Trophoblast cell (in vitro differentiated cells and primary cell): ENCODE results near the gene TXK.

Experiments
- DNase-seq, 2 donors: peaks; one replicate each; pipeline ENCODE4 v3.0.0-alpha.2; 2016
- H2AFZ ChIP-seq: 2 replicates; pipeline ENCODE4 v1.6.1; 2013; ENCODE audit warnings: low read length, moderate library complexity, mild to moderate bottlenecking; ENCODE audit not compliant: insufficient read depth, poor library complexity
- H2AK5ac ChIP-seq: 2 replicates; pipeline ENCODE4 v1.6.1; 2013; ENCODE audit warnings: mild to moderate bottlenecking, low read length
- H2BK120ac ChIP-seq: 2 replicates; pipeline ENCODE4 v1.6.1; 2013; ENCODE audit warnings: low read length, mild to moderate bottlenecking, moderate library complexity; ENCODE audit not compliant: insufficient read depth, poor library complexity
- H2BK12ac ChIP-seq: 2 replicates; pipeline ENCODE4 v1.6.1; 2013; ENCODE audit warnings: mild to moderate bottlenecking, low read length, moderate library complexity
- H2BK5ac ChIP-seq: 2 replicates; pipeline ENCODE4 v1.6.1; 2013; ENCODE audit warnings: low read length, low read depth, moderate library complexity, mild to moderate bottlenecking; ENCODE audit not compliant: poor library complexity
- H3K14ac ChIP-seq: 2 replicates; pipeline ENCODE4 v1.6.1; 2013; ENCODE audit warnings: mild to moderate bottlenecking, low read length
- H3K18ac ChIP-seq: 2 replicates; pipeline ENCODE4 v1.6.1; 2013; ENCODE audit warnings: mild to moderate bottlenecking, low read length
- H3K23ac ChIP-seq: 2 replicates; pipeline ENCODE4 v1.6.1; 2013; ENCODE audit warnings: low read length
- H3K27ac ChIP-seq: 2 replicates; pipeline ENCODE4 v1.5.1; 2013; ENCODE audit warnings: low read depth, mild to moderate bottlenecking, inconsistent platforms, low read length, moderate library complexity
- H3K27me3 ChIP-seq: 2 replicates; pipeline ENCODE4 v1.6.1; 2013; ENCODE audit warnings: inconsistent platforms, mild to moderate bottlenecking, low read length, moderate library complexity; ENCODE audit not compliant: insufficient read depth
- H3K36me3 ChIP-seq, 2 experiments: 1 replicate in 1 of 2; 2 replicates in 1 of 2; pipeline ENCODE4 v1.6.1; 2013; ENCODE audit warnings: low read length in 2 of 2, mild to moderate bottlenecking in 2 of 2, moderate library complexity in 1 of 2; ENCODE audit not compliant: insufficient read depth in 2 of 2, control insufficient read depth in 1 of 2
- H3K4ac ChIP-seq: 2 replicates; pipeline ENCODE4 v1.6.1; 2013; ENCODE audit warnings: low read depth, mild to moderate bottlenecking, low read length, moderate library complexity
- H3K4me1 ChIP-seq, 2 experiments: 1 replicate in 1 of 2; 2 replicates in 1 of 2; pipeline ENCODE4 v1.6.1; 2013; ENCODE audit warnings: low read length in 2 of 2, mild to moderate bottlenecking in 2 of 2, moderate library complexity in 1 of 2; ENCODE audit not compliant: insufficient read depth in 2 of 2, control insufficient read depth in 1 of 2
- H3K4me2 ChIP-seq: 2 replicates; pipeline ENCODE4 v1.6.1; 2013; ENCODE audit warnings: inconsistent platforms, mild to moderate bottlenecking, low read length, moderate library complexity
- H3K4me3 ChIP-seq: 2 replicates; pipeline ENCODE4 v1.5.1; 2013; ENCODE audit warnings: mild to moderate bottlenecking, low read depth, low read length, inconsistent platforms
- H3K79me1 ChIP-seq: one replicate; pipeline ENCODE4 v1.6.1; 2013; ENCODE audit warnings: low read length
- H3K79me2 ChIP-seq: 2 replicates; pipeline ENCODE4 v1.6.1; 2013; ENCODE audit warnings: low read length, mild to moderate bottlenecking; ENCODE audit not compliant: control insufficient read depth, insufficient read depth, poor library complexity
- H3K9ac ChIP-seq: 2 replicates; pipeline ENCODE4 v1.6.1; 2013; ENCODE audit warnings: mild to moderate bottlenecking, low read length
- H3K9me3 ChIP-seq: 2 replicates; pipeline ENCODE4 v1.6.1; 2013; ENCODE audit warnings: low read depth, mild to moderate bottlenecking, control low read depth, inconsistent platforms, low read length; ENCODE audit not compliant: insufficient read depth
- H4K12ac ChIP-seq: 2 replicates; pipeline ENCODE4 v1.6.1; 2013; ENCODE audit warnings: low read depth, mild to moderate bottlenecking, low read length, moderate library complexity
- H4K8ac ChIP-seq: 2 replicates; pipeline ENCODE4 v1.6.1; 2013; ENCODE audit warnings: low read depth, mild to moderate bottlenecking, low read length, moderate library complexity
- H4K91ac ChIP-seq: one replicate; pipeline ENCODE4 v1.6.1; 2013; ENCODE audit warnings: low read depth, mild to moderate bottlenecking, low read length, moderate library complexity
- WGBS: extraction: QIAGEN DNeasy Blood & Tissue Kit; methylation state at CpG from one replicate; pipeline ENCODE4 v1.1.7; 2013; ENCODE audit warnings: missing lambda C conversion rate; ENCODE audit not compliant: insufficient read length, insufficient coverage; ENCODE audit errors: extremely low coverage; 5-methylcytosine and 5-hydroxymethylcytosine counted together

The TXK gene

GRCh38 chr4:48175328-48175727, 41.3 kb upstream of the TXK start:
- Histone ChIP-seq H4K12ac (no peak overlapping the region), H4K8ac (no peak overlapping the region), H3K9ac (no peak overlapping the region), H4K91ac (no peak overlapping the region), H3K79me2 (no peaks in the 10 kb centered on the region), H3K4me1 (peaks cover 4 to 8% of the 10 kb centered on the region in 2 experiments), H2BK5ac (no peak overlapping the region), H3K4me3 (no peak overlapping the region), H2AFZ (no peak overlapping the region), H3K23ac (no peak overlapping the region), H3K14ac (no peak overlapping the region), H3K79me1 (peaks cover 5% of the 10 kb centered on the region), H3K9me3 (peaks cover 5% of the 10 kb centered on the region), H3K27ac (no peak overlapping the region), H3K27me3 (no peaks in the 10 kb centered on the region), H3K4ac (no peak overlapping the region), H3K36me3 (no peaks in the 10 kb centered on the region), H3K18ac (no peak overlapping the region), H2BK12ac (no peak overlapping the region), H2AK5ac (no peak overlapping the region), H2BK120ac (no peak overlapping the region), H3K4me2 (no peak overlapping the region)
- no CpG with 5 or more reads among the region's 7 CpGs for WGBS
- no peak for DNase-seq

- Histone ChIP-seq H2AFZ (no peak overlapping the region), H2AK5ac (no peak overlapping the region), H3K27ac (peak overlapping the region; percentile 63), H2BK120ac (peak overlapping the region; percentile 20), H3K27me3 (no peaks in the 10 kb centered on the region), H3K18ac (no peak overlapping the region), H3K23ac (no peak overlapping the region), H3K79me1 (peaks cover 5% of the 10 kb centered on the region), H3K4me1 (peaks cover 4 to 8% of the 10 kb centered on the region in 2 experiments), H3K4ac (no peak overlapping the region), H3K9ac (no peak overlapping the region), H3K9me3 (peaks cover 5% of the 10 kb centered on the region), H3K36me3 (no peaks in the 10 kb centered on the region), H4K8ac (peak overlapping the region; percentile 66), H2BK5ac (no peak overlapping the region), H3K14ac (no peak overlapping the region), H4K91ac (peak overlapping the region; percentile 43), H3K79me2 (no peaks in the 10 kb centered on the region), H3K4me3 (no peak overlapping the region), H4K12ac (no peak overlapping the region), H3K4me2 (no peak overlapping the region), H2BK12ac (no peak overlapping the region)
- peak; percentile 38 to 75 for DNase-seq
- WGBS, result no CpG with 5 or more reads among the region's 6 CpGs
Measured at GRCh38 chr4:48173056-48173991, 39.3 kb upstream of the TXK start.

- DNase-seq, result no peak
- H3K9ac ChIP-seq, result no peak overlapping the region
Measured at GRCh38 chr4:48172651-48173050, 38.6 kb upstream of the TXK start.

GRCh38 chr4:48169636-48170035, 35.6 kb upstream of the TXK start:
- no peaks in the 10 kb centered on the region for H3K9me3 ChIP-seq
- H4K8ac ChIP-seq, result no peak overlapping the region
- H3K4me2 ChIP-seq, result no peak overlapping the region
- DNase-seq, result no peak
- H3K4me3 ChIP-seq, result no peak overlapping the region
- no peaks in the 10 kb centered on the region for H3K27me3 ChIP-seq
- no peak overlapping the region for H2BK12ac ChIP-seq
- no peak overlapping the region for H3K14ac ChIP-seq
- no peaks in the 10 kb centered on the region for H3K79me2 ChIP-seq
- peaks cover 4% of the 10 kb centered on the region in 2 experiments for H3K4me1 ChIP-seq
- H2AK5ac ChIP-seq, result no peak overlapping the region
- H3K23ac ChIP-seq, result no peak overlapping the region
- no peaks in the 10 kb centered on the region for H3K36me3 ChIP-seq
- no peak overlapping the region for H4K12ac ChIP-seq
- H3K4ac ChIP-seq, result no peak overlapping the region
- H3K18ac ChIP-seq, result no peak overlapping the region
- no peak overlapping the region for H3K9ac ChIP-seq
- no peak overlapping the region for H3K27ac ChIP-seq
- no peak overlapping the region for H4K91ac ChIP-seq
- H2BK5ac ChIP-seq, result no peak overlapping the region
- H2AFZ ChIP-seq, result no peak overlapping the region
- H3K79me1 ChIP-seq, result peaks cover 5% of the 10 kb centered on the region
- no CpG with 5 or more reads among the region's 1 CpG for WGBS
- no peak overlapping the region for H2BK120ac ChIP-seq

More at GRCh38 chr4:48172651-48173050, 38.6 kb upstream of the TXK start:
- Histone ChIP-seq H2AK5ac (no peak overlapping the region), H3K4me2 (no peak overlapping the region), H3K79me2 (no peaks in the 10 kb centered on the region), H4K12ac (no peak overlapping the region), H3K14ac (no peak overlapping the region), H2BK120ac (no peak overlapping the region), H3K18ac (no peak overlapping the region), H3K4ac (no peak overlapping the region), H4K8ac (no peak overlapping the region), H3K79me1 (peaks cover 5% of the 10 kb centered on the region), H3K27ac (no peak overlapping the region), H4K91ac (no peak overlapping the region), H3K36me3 (no peaks in the 10 kb centered on the region), H2BK12ac (no peak overlapping the region), H3K4me1 (peaks cover 4 to 8% of the 10 kb centered on the region in 2 experiments), H3K9me3 (peaks cover 3% of the 10 kb centered on the region), H2BK5ac (no peak overlapping the region), H3K27me3 (no peaks in the 10 kb centered on the region), H3K23ac (no peak overlapping the region), H3K4me3 (no peak overlapping the region), H2AFZ (no peak overlapping the region)
- WGBS, result no CpG with 5 or more reads among the region's 4 CpGs
